Karpas-422 (cell line): Measurements from ENCODE around the gene C1orf226. TPM values are rescaled to one million over a fixed set of nuclear protein-coding genes. Genes with fewer than 3 reads are reported as not detected.

Experiments used
- DNase-seq: peaks from one replicate; pipeline ENCODE4 v3.0.0-alpha.2; 2015
- H2AFZ ChIP-seq: fragments of 200-600 bp; sonication (generic); 2 replicates; pipeline ENCODE4 v1.6.1; 2014; ENCODE audit warnings: antibody characterized with exemption, low read length, mixed read lengths
- H3K27ac ChIP-seq: fragments of 200-600 bp; sonication (generic); 2 replicates; pipeline ENCODE4 v1.5.1; 2014; ENCODE audit warnings: mild to moderate bottlenecking, low read length, moderate library complexity
- H3K27me3 ChIP-seq: fragments of 200-600 bp; sonication (generic); 2 replicates; pipeline ENCODE4 v1.6.1; 2014; ENCODE audit warnings: low read length, mixed read lengths
- H3K36me3 ChIP-seq: fragments of 200-600 bp; sonication (generic); 2 replicates; pipeline ENCODE4 v1.6.1; 2014; ENCODE audit warnings: low read length, mixed read lengths; ENCODE audit not compliant: insufficient read depth
- H3K4me1 ChIP-seq: fragments of 200-600 bp; sonication (generic); 2 replicates; pipeline ENCODE4 v1.6.1; 2014; ENCODE audit warnings: mild to moderate bottlenecking, low read length, mixed read lengths
- H3K4me2 ChIP-seq: fragments of 200-600 bp; sonication (generic); 2 replicates; pipeline ENCODE4 v1.6.1; 2014; ENCODE audit warnings: low read length, low read depth, mild to moderate bottlenecking; ENCODE audit not compliant: poor library complexity, severe bottlenecking
- H3K4me3 ChIP-seq: fragments of 200-600 bp; sonication (generic); 2 replicates; pipeline ENCODE4 v1.5.1; 2014; ENCODE audit warnings: mild to moderate bottlenecking, antibody characterized with exemption, low read length, mixed read lengths
- H3K79me2 ChIP-seq: fragments of 200-600 bp; sonication (generic); 2 replicates; pipeline ENCODE4 v1.6.1; 2014; ENCODE audit warnings: mild to moderate bottlenecking, low read length, mixed read lengths
- H3K9ac ChIP-seq: fragments of 200-600 bp; sonication (generic); 2 replicates; pipeline ENCODE4 v1.6.0; 2014; ENCODE audit warnings: low read length
- H3K9me2 ChIP-seq: fragments of 200-600 bp; sonication (generic), shearing (Covaris generic); replicated peaks from 2 replicates; pipeline ENCODE4 v1.6.0; 2014; ENCODE audit warnings: mild to moderate bottlenecking, low read length, moderate library complexity; ENCODE audit not compliant: insufficient read depth
- H3K9me3 ChIP-seq: fragments of 300-700, 200-600 bp; sonication (generic); 2 replicates; pipeline ENCODE4 v1.6.1; 2014; ENCODE audit warnings: low read length, mixed read lengths
- H4K20me1 ChIP-seq: fragments of 200-600 bp; sonication (generic); 2 replicates; pipeline ENCODE4 v1.6.1; 2014; ENCODE audit warnings: mild to moderate bottlenecking, antibody characterized with exemption, low read length, low read depth; ENCODE audit not compliant: insufficient read depth
- total RNA-seq: library from RNA; depleted of rRNA; stranded (reverse); fragments of >200 nt; shearing (Covaris generic); gene quantifications from 2 replicates; pipeline ENCODE4 v1.2.3, GENCODE V29; 2014; ENCODE audit warnings: low replicate concordance

The C1orf226 gene
- total RNA-seq, 1 experiment from 2014 or later: not detected

DNA sequence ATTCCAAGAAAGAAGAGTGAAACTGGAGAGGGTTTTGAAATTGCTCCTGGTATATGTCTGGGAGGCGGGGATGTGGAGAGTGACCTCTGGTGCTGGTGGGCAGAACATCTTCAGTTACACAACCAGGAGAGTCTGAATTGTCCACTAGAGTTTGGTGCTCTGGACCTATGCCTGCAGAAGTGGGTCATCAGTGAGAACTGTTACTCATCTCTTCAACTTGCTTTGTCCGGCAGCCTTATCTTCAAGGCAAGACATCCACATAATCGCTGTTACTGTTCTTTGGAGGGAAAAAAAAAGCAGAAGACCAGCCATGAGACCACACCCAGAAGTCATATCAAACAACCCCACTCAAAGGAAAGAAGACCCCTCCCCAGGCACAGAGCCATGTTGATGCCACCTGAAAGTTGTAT, 15.5 kb downstream of the C1orf226 start:
- H3K27ac ChIP-seq: no peak overlapping the region
- H2AFZ ChIP-seq: no peak overlapping the region
- H3K36me3 ChIP-seq: no peaks in the 10 kb centered on the region
- H3K27me3 ChIP-seq: no peaks in the 10 kb centered on the region
- no peak overlapping the region for H3K4me3 ChIP-seq
- DNase-seq: no peak
- no peaks in the 10 kb centered on the region for H4K20me1 ChIP-seq
- no peak overlapping the region for H3K9ac ChIP-seq
- H3K79me2 ChIP-seq: no peaks in the 10 kb centered on the region
- no peaks in the 10 kb centered on the region for H3K9me2 ChIP-seq
- peaks cover 7% of the 10 kb centered on the region for H3K4me1 ChIP-seq
- no peak overlapping the region for H3K4me2 ChIP-seq
- H3K9me3 ChIP-seq: no peaks in the 10 kb centered on the region

DNA sequence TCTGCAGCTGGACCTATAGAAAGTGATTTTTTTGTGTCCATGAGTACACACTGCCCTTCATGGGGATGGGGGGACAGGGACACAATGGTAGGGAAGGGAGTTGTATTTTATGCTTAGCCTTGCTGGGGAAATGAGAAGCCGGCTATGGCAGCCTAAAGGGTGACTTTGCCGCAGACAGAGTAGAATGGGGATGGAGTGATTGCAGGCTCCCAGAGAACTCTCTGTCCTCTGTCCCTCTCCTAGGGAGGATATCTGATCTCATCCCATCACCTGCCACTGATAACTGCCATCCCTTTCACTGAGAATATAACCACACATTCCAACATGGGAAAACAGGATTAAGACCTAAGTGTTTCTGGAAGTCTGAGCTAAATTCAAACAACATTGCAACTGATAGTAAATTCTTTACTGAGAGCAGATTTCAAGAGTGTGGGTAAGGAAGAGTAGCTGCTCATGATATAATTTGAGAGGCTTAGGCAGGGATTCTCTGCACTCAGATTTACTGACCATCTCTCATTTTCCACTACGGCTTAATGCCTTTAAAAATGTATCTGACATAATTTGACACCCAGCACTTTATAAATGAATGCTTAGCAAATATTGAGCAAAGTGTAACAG, 16.5 kb downstream of the C1orf226 start:
- no peak overlapping the region for H3K27ac ChIP-seq
- DNase-seq: no peak
- H3K9me3 ChIP-seq: no peaks in the 10 kb centered on the region
- H4K20me1 ChIP-seq: no peaks in the 10 kb centered on the region
- no peak overlapping the region for H3K4me2 ChIP-seq
- H3K27me3 ChIP-seq: no peaks in the 10 kb centered on the region
- H3K4me3 ChIP-seq: no peak overlapping the region
- no peaks in the 10 kb centered on the region for H3K79me2 ChIP-seq
- no peak overlapping the region for H3K9ac ChIP-seq
- H3K4me1 ChIP-seq: no peaks in the 10 kb centered on the region
- no peaks in the 10 kb centered on the region for H3K36me3 ChIP-seq
- H2AFZ ChIP-seq: no peak overlapping the region
- H3K9me2 ChIP-seq: no peaks in the 10 kb centered on the region

DNA sequence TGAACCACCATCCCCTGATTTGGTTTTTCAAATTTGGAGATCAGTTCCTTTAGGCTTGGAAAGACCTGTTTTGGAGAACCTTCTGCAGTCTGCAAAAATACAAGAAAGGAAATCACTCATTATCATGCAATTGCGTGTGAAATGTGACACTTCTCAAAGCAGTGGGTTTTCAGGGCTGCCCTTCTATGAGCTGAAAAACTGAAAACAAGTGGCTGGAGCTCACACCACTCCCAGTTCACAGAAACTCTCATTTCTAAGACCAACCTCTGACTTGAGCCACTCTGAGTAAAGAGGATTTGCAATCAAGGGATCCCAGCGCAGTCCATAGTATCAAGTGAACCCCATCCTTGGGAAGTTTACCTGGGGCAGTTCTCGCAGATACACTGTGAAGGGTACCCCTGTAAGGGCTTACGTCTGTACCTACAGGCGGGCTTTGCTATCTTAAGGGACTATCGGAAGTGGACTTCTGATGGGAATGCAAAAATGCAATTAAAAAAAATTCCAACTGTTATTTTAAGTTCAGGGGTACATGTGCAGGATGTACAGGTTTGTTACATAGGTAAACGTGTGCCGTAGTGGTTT, 17.6 kb downstream of the C1orf226 start:
- no peaks in the 10 kb centered on the region for H3K36me3 ChIP-seq
- no peak overlapping the region for H2AFZ ChIP-seq

DNA sequence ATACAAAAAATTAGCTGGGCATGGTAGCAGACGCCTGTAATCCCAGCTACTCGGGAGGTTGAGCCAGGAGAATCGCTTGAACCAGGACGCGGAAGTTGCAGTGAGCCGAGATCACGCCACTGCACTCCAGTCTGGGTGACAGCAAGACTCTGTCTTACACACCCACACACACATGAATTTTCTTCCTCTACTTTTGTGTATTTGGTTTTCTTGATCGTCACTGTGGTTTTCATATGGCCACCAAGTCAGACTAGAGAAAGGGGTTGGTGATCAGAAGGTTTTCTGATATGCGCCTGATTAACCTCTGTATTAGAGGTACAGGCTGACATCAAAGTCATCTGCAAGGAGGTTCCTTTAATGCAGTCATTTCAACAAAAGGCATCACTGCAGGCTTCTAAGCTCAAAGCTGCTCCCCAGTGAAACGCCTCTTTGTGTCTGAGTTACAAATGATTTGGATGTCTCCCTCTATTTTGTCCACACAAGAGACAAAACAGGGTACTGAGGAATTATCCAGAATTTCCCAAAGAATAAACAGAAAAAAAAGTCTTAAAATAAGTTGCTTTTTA, 19.3 kb downstream of the C1orf226 start:
- Histone ChIP-seq H3K9me2 (no peaks in the 10 kb centered on the region), H3K4me3 (no peak overlapping the region), H4K20me1 (no peaks in the 10 kb centered on the region), H3K9me3 (no peaks in the 10 kb centered on the region), H3K9ac (no peak overlapping the region), H2AFZ (no peak overlapping the region), H3K4me1 (no peaks in the 10 kb centered on the region), H3K4me2 (no peak overlapping the region), H3K36me3 (no peaks in the 10 kb centered on the region), H3K27ac (no peak overlapping the region), H3K27me3 (no peaks in the 10 kb centered on the region), H3K79me2 (no peaks in the 10 kb centered on the region)
- DNase-seq: no peak

More for the DNA sequence above, 17.6 kb downstream of the C1orf226 start:
- Histone ChIP-seq H3K9ac (no peak overlapping the region), H3K4me2 (no peak overlapping the region), H3K4me1 (no peaks in the 10 kb centered on the region), H3K9me3 (no peaks in the 10 kb centered on the region), H3K27ac (no peak overlapping the region), H3K4me3 (no peak overlapping the region), H3K79me2 (no peaks in the 10 kb centered on the region), H3K9me2 (no peaks in the 10 kb centered on the region), H3K27me3 (no peaks in the 10 kb centered on the region), H4K20me1 (no peaks in the 10 kb centered on the region)
- no peak for DNase-seq

DNA sequence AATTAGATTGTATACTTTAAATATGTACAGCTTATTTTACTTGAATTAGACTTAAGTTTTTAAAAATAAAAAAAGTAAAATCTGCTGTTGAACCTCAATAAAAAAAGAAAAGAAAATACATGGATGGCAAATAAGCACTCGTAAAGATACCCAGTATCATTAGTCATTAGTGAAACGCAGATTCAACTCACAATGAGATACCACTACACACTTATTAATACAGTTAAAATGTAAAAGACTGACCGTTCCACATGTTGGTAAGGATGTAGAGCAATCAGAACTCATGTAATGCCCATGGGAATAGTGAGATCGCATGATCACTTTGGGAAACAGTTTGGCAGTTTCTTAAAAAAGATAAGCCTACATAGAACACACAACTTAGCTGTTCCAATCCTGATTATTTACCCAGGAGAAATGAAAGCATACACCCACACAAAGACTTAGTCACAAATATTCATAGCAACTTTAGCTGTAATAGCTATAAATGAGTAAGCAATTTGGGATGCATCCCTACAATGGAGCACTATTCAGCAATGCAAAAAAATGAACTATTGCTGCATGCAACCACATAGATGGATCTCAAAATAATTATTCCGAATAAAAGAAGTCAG, 23.1 kb downstream of the C1orf226 start:
- no peaks in the 10 kb centered on the region for H3K4me1 ChIP-seq
- no peak overlapping the region for H3K4me2 ChIP-seq
- no peak overlapping the region for H3K9ac ChIP-seq
- no peaks in the 10 kb centered on the region for H3K9me3 ChIP-seq
- H3K36me3 ChIP-seq: no peaks in the 10 kb centered on the region
- no peak for DNase-seq
- no peak overlapping the region for H3K4me3 ChIP-seq
- no peaks in the 10 kb centered on the region for H4K20me1 ChIP-seq
- H3K27ac ChIP-seq: no peak overlapping the region
- no peaks in the 10 kb centered on the region for H3K79me2 ChIP-seq
- H2AFZ ChIP-seq: no peak overlapping the region
- H3K9me2 ChIP-seq: no peaks in the 10 kb centered on the region
- no peaks in the 10 kb centered on the region for H3K27me3 ChIP-seq

DNA sequence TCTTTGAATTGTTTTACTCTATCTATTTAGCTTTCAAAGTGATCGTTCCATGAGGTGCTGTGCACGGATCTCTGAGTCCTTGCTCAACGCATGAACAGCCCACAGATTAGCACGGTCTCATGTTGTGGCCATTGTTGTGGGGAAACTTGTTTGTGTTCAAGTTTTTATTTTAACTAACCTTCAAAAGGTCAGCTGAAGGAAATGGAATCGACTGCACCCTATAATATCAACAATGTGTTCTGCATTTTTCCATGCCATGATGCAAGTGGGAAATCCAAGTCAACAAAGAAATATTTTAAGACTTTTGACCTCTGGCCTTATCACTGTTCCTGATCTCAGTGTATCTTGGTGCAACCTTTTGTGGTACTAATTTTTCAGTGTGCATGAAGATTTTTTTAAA, 24.3 kb downstream of the C1orf226 start:
- no peak overlapping the region for H3K27ac ChIP-seq
- no peaks in the 10 kb centered on the region for H3K9me3 ChIP-seq
- H3K9ac ChIP-seq: no peak overlapping the region
- H3K9me2 ChIP-seq: no peaks in the 10 kb centered on the region
- no peaks in the 10 kb centered on the region for H3K4me1 ChIP-seq
- H3K36me3 ChIP-seq: no peaks in the 10 kb centered on the region
- H3K4me2 ChIP-seq: no peak overlapping the region
- H3K79me2 ChIP-seq: no peaks in the 10 kb centered on the region
- H3K27me3 ChIP-seq: no peaks in the 10 kb centered on the region
- no peak overlapping the region for H3K4me3 ChIP-seq
- no peak for DNase-seq
- no peaks in the 10 kb centered on the region for H4K20me1 ChIP-seq
- no peak overlapping the region for H2AFZ ChIP-seq

DNA sequence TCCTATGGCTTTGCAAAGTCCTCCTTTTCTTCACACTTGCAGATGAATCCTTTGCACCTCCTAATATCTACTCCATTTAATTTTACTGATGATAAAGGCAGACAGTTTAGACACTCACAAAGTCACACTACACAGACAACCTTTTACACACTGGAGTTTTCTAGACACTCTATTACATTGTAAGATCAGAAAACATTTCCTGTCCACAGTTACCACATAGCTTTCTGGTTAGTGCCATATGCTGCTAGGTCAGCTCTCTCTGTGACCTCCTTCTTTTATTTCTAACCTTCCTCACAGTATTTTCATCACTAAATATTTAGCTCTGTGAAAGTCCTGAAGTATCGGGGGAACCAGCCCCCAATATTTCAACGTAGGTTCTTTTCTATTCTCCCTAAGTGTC, 25.3 kb downstream of the C1orf226 start:
- Histone ChIP-seq H2AFZ (no peak overlapping the region), H3K9me2 (no peaks in the 10 kb centered on the region), H3K79me2 (no peaks in the 10 kb centered on the region), H4K20me1 (no peaks in the 10 kb centered on the region), H3K27ac (no peak overlapping the region), H3K4me1 (no peaks in the 10 kb centered on the region), H3K4me2 (no peak overlapping the region), H3K9me3 (no peaks in the 10 kb centered on the region), H3K4me3 (no peak overlapping the region), H3K9ac (no peak overlapping the region), H3K27me3 (no peaks in the 10 kb centered on the region), H3K36me3 (no peaks in the 10 kb centered on the region)
- DNase-seq: no peak

DNA sequence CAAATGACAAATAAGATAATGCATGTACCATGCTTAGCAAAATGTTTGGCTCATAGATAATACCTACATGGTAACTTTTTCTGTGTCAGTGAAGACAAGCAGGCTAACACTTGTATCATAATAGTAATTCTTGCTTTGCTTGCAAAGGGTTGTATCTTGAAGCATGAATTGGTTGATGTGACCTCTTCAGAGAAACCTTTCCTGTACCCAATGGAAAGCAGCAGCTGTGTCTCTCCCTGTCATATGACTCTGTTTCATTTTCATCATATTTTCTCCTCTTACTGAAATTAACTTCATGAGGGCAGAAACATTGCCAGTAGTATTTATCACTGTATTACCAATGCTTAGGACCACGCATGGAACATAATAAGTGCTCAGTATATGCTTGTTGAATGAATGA, 26.0 kb downstream of the C1orf226 start:
- Histone ChIP-seq H3K27me3 (no peaks in the 10 kb centered on the region), H2AFZ (no peak overlapping the region), H3K9ac (no peak overlapping the region), H3K79me2 (no peaks in the 10 kb centered on the region), H3K9me2 (no peaks in the 10 kb centered on the region), H3K36me3 (no peaks in the 10 kb centered on the region), H3K4me3 (no peak overlapping the region), H3K4me2 (no peak overlapping the region), H4K20me1 (no peaks in the 10 kb centered on the region), H3K9me3 (no peaks in the 10 kb centered on the region), H3K4me1 (no peaks in the 10 kb centered on the region), H3K27ac (no peak overlapping the region)
- no peak for DNase-seq
